GM13976 (cell line): ENCODE measurements around the gene AVPR1A.
A peak's percentile ranks its signal among the peaks of the same experiment; 100 is the strongest.

Experiments used
- DNase-seq: peaks from one replicate; pipeline ENCODE4 v3.0.0; 2012; ENCODE audit warnings: low spot score
- CTCF ChIP-seq: IDR thresholded peaks from 2 replicates; pipeline ENCODE4 v1.5.1; 2012; ENCODE audit warnings: borderline replicate concordance, mild to moderate bottlenecking; ENCODE audit not compliant: insufficient read depth; ENCODE audit errors: extremely low read depth, missing control alignments, control extremely low read depth
- in situ Hi-C: fragments of 300-500 bp; cut with MboI; formaldehyde crosslinking; loops from one replicate; pipeline ENCODE4 v1.12.0; 2022; ENCODE audit warnings: low sequenced_read_pairs, mixed read lengths, inconsistent platforms; ENCODE audit not compliant: unreplicated experiment

AVPR1A gene

GRCh38 chr12:63155375-63155774 is 4.4 kb upstream of the AVPR1A start:
- no peak for DNase-seq
- in situ Hi-C loops, result no loop called here
- no peak for TF ChIP-seq CTCF

- in situ Hi-C loops, result no loop called here
- TF ChIP-seq CTCF, result no peak
- DNase-seq, result no peak
These were observed 3.6 kb upstream of the AVPR1A start for GRCh38 chr12:63154560-63154959.

- DNase-seq, result no peak
- in situ Hi-C loops, result no loop called here
- no peak for TF ChIP-seq CTCF
These were observed 1.3 kb upstream of the AVPR1A start for GRCh38 chr12:63152321-63152700.

- in situ Hi-C loops, result no loop called here
- peak; percentile 56 for DNase-seq
- TF ChIP-seq CTCF, result peak; percentile 36
These were observed 771 bp upstream of the AVPR1A start for GRCh38 chr12:63151623-63152320.

GRCh38 chr12:63149909-63150712 is 890 bp downstream of the AVPR1A start:
- DNase-seq, result peak; percentile 9
- in situ Hi-C loops, result no loop called here
- no peak for TF ChIP-seq CTCF

- TF ChIP-seq CTCF, result no peak
- in situ Hi-C loops, result no loop called here
- no peak for DNase-seq
These were observed 6.4 kb downstream of the AVPR1A start for GRCh38 chr12:63144556-63144955.
